GM12801 (cell line): ENCODE data around the gene DNAJC7.

Experiments
- CTCF ChIP-seq: IDR thresholded peaks from one replicate; pipeline ENCODE4 v1.5.1; 2011; ENCODE audit warnings: control low read depth; ENCODE audit not compliant: insufficient read length; ENCODE audit errors: extremely low read depth

Gene DNAJC7

DNA sequence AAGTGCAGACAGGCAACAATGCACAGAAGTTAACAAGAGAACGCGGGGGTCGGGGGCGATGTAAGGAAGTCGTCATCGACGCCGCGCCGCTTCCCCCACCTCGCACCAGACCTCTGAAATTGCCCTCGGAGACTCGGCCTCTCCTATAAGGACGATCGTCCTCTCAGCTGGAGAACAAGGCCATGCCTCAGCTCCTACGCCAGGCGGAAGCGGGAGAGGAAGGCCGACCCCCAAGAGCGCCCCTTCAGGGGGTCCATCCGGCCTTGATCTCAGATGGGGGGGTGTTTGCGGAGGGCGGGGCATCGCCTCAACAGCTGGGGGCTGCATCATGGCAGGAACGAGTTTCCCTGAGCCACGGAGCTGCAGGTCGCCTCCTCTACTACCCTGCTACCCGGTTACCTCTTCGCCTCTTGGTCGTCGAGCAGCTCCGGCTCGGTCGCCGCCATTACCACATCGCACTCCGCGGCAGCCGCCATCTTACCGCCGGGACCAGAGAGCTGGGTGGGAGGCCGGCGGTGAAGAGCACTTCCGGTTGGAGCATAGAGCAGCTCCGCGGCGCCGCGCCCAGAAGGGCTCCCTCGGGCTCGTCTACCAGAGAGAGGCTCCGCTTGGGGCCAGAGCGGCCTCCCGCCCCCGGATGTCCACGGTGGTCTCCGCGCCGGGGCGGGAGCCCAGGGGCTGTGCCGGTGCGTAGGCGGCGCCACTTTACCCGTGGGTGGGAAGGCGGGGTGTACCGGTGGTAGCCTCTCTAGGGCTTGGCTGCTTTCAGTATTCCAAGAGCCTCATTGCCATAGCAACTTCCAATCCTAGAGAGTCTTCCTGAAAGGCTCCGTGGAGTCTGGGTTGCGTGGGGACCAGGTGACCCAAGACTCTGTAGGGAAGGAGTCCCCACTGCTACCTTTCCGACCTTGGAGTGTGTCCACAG is at the start of gene DNAJC7:
Gene DNAJC7 (minus strand): TSS at position 499 of the 925 bp plus-strand sequence. CDS start 23 bp downstream, at position 476.
- no peak for TF ChIP-seq CTCF

GRCh38 chr17:42065201-42065600 is 48.0 kb upstream of the DNAJC7 start:
- TF ChIP-seq CTCF = no peak

- TF ChIP-seq CTCF = no peak
Observed at GRCh38 chr17:42062681-42063080, 45.4 kb upstream of the DNAJC7 start.

GRCh38 chr17:42061646-42062487 is 44.6 kb upstream of the DNAJC7 start:
- no peak for TF ChIP-seq CTCF

DNA sequence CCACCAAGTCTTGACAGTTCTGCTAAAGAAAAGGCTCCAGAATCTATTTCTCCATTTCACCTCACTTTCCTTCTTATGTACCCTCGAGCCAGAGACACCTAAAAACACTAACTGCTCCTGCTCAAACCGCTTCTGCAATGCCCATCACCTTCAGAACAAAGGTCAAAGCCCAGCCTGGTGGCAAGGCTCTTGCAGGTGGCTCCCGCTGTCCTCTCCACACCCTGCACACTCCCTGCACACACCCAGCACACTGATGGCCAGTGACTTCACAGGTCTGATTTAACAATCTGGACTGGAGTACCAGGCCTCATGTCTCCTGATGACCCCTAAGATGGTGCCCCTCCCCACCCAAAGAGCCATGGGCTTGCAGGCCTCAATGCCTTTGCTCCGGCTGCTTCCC is 43.0 kb upstream of the DNAJC7 start:
- TF ChIP-seq CTCF = no peak

GRCh38 chr17:42059815-42060214 is 42.6 kb upstream of the DNAJC7 start:
- TF ChIP-seq CTCF = no peak

- TF ChIP-seq CTCF = no peak
Observed at GRCh38 chr17:42058063-42058462, 40.8 kb upstream of the DNAJC7 start.
